PC-3 (cell line): ENCODE measurements around the gene TBX6. TPM values are rescaled to one million over a fixed set of nuclear protein-coding genes. Genes with fewer than 3 reads are reported as not detected.

Experiments used
- ATAC-seq: fragments of 200-7000 bp; cut with Tn5 transposase; 2 replicates; pipeline ENCODE4 v1.9.1; 2020; ENCODE audit warnings: mild to moderate bottlenecking, moderate library complexity
- BruUV-seq: library from RNA; stranded (reverse); fragments of 400-500 nt; replicated peaks from 2 replicates; lab custom pipeline; 2021; lab: Mats Ljungman, UMichigan
- CTCF ChIA-PET: fragments of 300-600 bp; sonication (Branson Sonifier 250); formaldehyde crosslinking; loops from one replicate; lab custom pipeline; 2022; ENCODE audit warnings: antibody characterized with exemption; lab: Charles Lee
- POLR2A ChIA-PET: fragments of 300-600 bp; sonication (Branson Sonifier 250); formaldehyde crosslinking; loops from one replicate; lab custom pipeline; 2022; ENCODE audit warnings: antibody characterized with exemption; ENCODE audit not compliant: unreplicated experiment; lab: Charles Lee
- DNase-seq: peaks from one replicate; pipeline ENCODE4 v3.0.0-alpha.2; 2015
- H2AFZ ChIP-seq: fragments of 300-600 bp; sonication (generic); 2 replicates; pipeline ENCODE4 v1.6.0; 2016; ENCODE audit warnings: antibody characterized with exemption, low read length
- H3F3A ChIP-seq: fragments of 300-600 bp; sonication (generic); one replicate; pipeline ENCODE4 v1.6.0; 2017; ENCODE audit warnings: antibody characterized with exemption, low read length, control low read depth, mild to moderate bottlenecking; ENCODE audit not compliant: unreplicated experiment
- H3K27ac ChIP-seq: fragments of 300-600 bp; sonication (generic); 2 replicates; pipeline ENCODE4 v1.5.1; 2016; ENCODE audit warnings: mild to moderate bottlenecking, low read length
- H3K27me3 ChIP-seq: fragments of 300-600 bp; sonication (generic); 2 replicates; pipeline ENCODE4 v1.6.1; 2016; ENCODE audit warnings: low read length, mixed read lengths
- H3K36me3 ChIP-seq: fragments of 300-600 bp; sonication (generic); 2 replicates; pipeline ENCODE4 v1.6.1; 2016; ENCODE audit warnings: low read depth, mixed run types, low read length, mixed read lengths
- H3K4me1 ChIP-seq: fragments of 300-600 bp; sonication (generic); 2 replicates; pipeline ENCODE4 v1.5.1; 2016; ENCODE audit warnings: low read length; ENCODE audit not compliant: insufficient read depth
- H3K4me2 ChIP-seq: fragments of 300-600 bp; sonication (generic); 2 replicates; pipeline ENCODE4 v1.6.0; 2016; ENCODE audit warnings: low read length
- H3K4me3 ChIP-seq: fragments of 300-600 bp; sonication (generic); 2 replicates; pipeline ENCODE4 v1.5.1; 2016; ENCODE audit warnings: mild to moderate bottlenecking, low read length, mixed read lengths
- H3K79me2 ChIP-seq: fragments of 300-600 bp; sonication (generic); 2 replicates; pipeline ENCODE4 v1.6.1; 2017; ENCODE audit warnings: low read length, mixed read lengths
- H3K9ac ChIP-seq: fragments of 300-600 bp; sonication (generic); 2 replicates; pipeline ENCODE4 v1.6.0; 2016; ENCODE audit warnings: mild to moderate bottlenecking, low read length
- H3K9me2 ChIP-seq: fragments of 300-600 bp; sonication (generic); replicated peaks from 2 replicates; pipeline ENCODE4 v1.6.1; 2016; ENCODE audit warnings: mixed run types, low read length, mixed read lengths
- H3K9me3 ChIP-seq: fragments of 300-600 bp; sonication (generic); 2 replicates; pipeline ENCODE4 v1.6.1; 2016; ENCODE audit warnings: low read length, mixed read lengths
- H4K20me1 ChIP-seq: fragments of 300-600 bp; sonication (generic); 2 replicates; pipeline ENCODE4 v1.6.1; 2016; ENCODE audit warnings: low read length, mixed read lengths
- CTCF ChIP-seq: fragments of 300-600 bp; sonication (generic); conservative IDR thresholded peaks from 2 replicates; pipeline ENCODE4 v1.5.1; 2017; ENCODE audit warnings: antibody characterized with exemption, low read depth, mild to moderate bottlenecking, low read length
- EZH2 ChIP-seq: fragments of 300-600 bp; sonication (generic); IDR thresholded peaks from one replicate; pipeline ENCODE4 v1.6.1; 2017; ENCODE audit warnings: antibody characterized with exemption, mild to moderate bottlenecking, low read length; ENCODE audit not compliant: unreplicated experiment
- EZH2phosphoT487 ChIP-seq: fragments of 300-600 bp; sonication (generic); IDR thresholded peaks from 2 replicates; pipeline ENCODE4 v1.6.1; 2018; ENCODE audit warnings: mild to moderate bottlenecking, antibody characterized with exemption, low read length, borderline replicate concordance
- intact Hi-C: fragments of 100-400 bp; cut with micrococcal nuclease; formaldehyde crosslinking; loops from 2 replicates; pipeline ENCODE4 v1.9.0; 2023
- total RNA-seq: library from RNA; depleted of rRNA; stranded (reverse); fragments of >200 nt; gene quantifications from 2 replicates; pipeline ENCODE4 v1.2.3, GENCODE V29; 2014

Gene TBX6
- total RNA-seq, 1 experiment from 2014 or later, result 1.1 TPM

DNA sequence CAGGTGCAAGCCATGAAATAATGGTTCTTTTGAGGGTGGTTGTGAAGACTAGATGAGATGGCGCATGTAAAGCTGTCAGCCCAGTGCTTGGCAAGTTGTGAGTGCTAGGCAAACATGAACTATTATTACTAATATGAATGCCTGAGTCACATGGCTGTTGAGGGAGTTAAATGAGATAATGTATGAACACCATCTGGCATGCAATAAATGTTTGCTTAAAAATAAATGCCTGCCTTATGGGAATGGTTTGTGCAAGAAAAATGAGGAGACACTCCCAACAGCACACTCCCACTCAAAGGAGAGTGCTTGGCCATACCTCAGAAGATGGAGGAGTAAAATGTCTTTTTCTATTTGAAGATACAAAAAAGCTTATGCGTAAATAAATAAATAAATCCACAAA lies 27.7 kb upstream of the TBX6 start:
- POLR2A ChIA-PET, result no interaction called here
- no peak for TF ChIP-seq EZH2phosphoT487
- no peak for TF ChIP-seq EZH2
- no peak for TF ChIP-seq CTCF
- CTCF ChIA-PET, result no interaction called here
- Histone ChIP-seq H4K20me1 (no peaks in the 10 kb centered on the region), H3K27ac (no peak overlapping the region), H3K4me1 (peaks cover 4% of the 10 kb centered on the region; the same call in 1 of the 2 replicates), H3K4me2 (no peak overlapping the region), H3F3A (no peaks in the 10 kb centered on the region), H2AFZ (no peak overlapping the region), H3K9me2 (no peaks in the 10 kb centered on the region), H3K79me2 (no peaks in the 10 kb centered on the region), H3K27me3 (no peaks in the 10 kb centered on the region), H3K9me3 (no peaks in the 10 kb centered on the region), H3K4me3 (no peak overlapping the region), H3K36me3 (no peaks in the 10 kb centered on the region), H3K9ac (no peak overlapping the region)
- no TSS peak for BruUV-seq
- intact Hi-C loops, result no loop called here
- DNase-seq (no peak), ATAC-seq (no peak)

DNA sequence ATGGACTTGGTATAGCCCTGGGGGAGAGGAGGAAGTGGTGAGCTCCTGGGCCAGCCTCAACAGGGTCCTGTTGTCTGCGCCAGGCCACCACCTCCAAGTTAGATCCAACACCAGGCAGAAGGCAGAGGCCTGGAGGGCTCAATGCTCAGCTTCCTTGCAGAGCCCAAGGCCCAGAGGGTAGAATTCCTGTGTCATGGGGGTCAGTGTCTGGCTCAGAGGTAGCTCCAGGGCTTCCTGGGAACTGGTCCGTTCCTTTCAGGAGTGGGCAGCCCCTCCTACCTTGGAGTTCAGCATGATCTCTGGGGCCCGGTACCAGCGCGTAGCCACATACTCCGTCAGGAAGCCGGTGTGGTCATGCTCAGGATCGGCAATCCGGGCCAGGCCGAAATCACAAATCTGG lies 26.0 kb upstream of the TBX6 start:
- intact Hi-C loops, result no loop called here
- DNase-seq (no peak), ATAC-seq (no peak)
- Histone ChIP-seq H3K9ac (no peak overlapping the region), H3K27me3 (no peaks in the 10 kb centered on the region), H3K9me2 (no peaks in the 10 kb centered on the region), H2AFZ (no peak overlapping the region), H3K4me1 (peaks cover 11% of the 10 kb centered on the region), H3K4me2 (no peak overlapping the region), H4K20me1 (no peaks in the 10 kb centered on the region), H3K27ac (no peak overlapping the region), H3K79me2 (no peaks in the 10 kb centered on the region), H3F3A (no peaks in the 10 kb centered on the region), H3K4me3 (no peak overlapping the region), H3K9me3 (no peaks in the 10 kb centered on the region), H3K36me3 (no peaks in the 10 kb centered on the region)
- POLR2A ChIA-PET, result interaction anchor here (0.5 kb wide), 1 partner anchor 28 kb away, joined by 19 read pairs; no protein-coding TSS in a partner anchor
- CTCF ChIA-PET, result no interaction called here
- BruUV-seq, result no TSS peak
- TF ChIP-seq CTCF (no peak), EZH2phosphoT487 (no peak), EZH2 (no peak)

GRCh38 chr16:30116291-30117207 lies 24.8 kb upstream of the TBX6 start:
- intact Hi-C loops, result no loop called here
- no TSS peak for BruUV-seq
- no peaks in the 10 kb centered on the region for H3K79me2 ChIP-seq
- H3K27ac ChIP-seq, result no peak overlapping the region
- ATAC-seq (no peak), DNase-seq (no peak)
- peaks cover 11% of the 10 kb centered on the region for H3K4me1 ChIP-seq
- no peaks in the 10 kb centered on the region for H3K36me3 ChIP-seq
- H2AFZ ChIP-seq, result no peak overlapping the region
- no peaks in the 10 kb centered on the region for H3K9me3 ChIP-seq
- TF ChIP-seq EZH2 (no peak), CTCF (no peak), EZH2phosphoT487 (no peak)
- no peak overlapping the region for H3K9ac ChIP-seq
- ChIA-PET POLR2A (no interaction called here), CTCF (no interaction called here)
- no peak overlapping the region for H3K4me2 ChIP-seq
- no peak overlapping the region for H3K4me3 ChIP-seq
- no peaks in the 10 kb centered on the region for H3K27me3 ChIP-seq
- no peaks in the 10 kb centered on the region for H4K20me1 ChIP-seq
- no peaks in the 10 kb centered on the region for H3K9me2 ChIP-seq
- no peaks in the 10 kb centered on the region for H3F3A ChIP-seq
